Right cardiac atrium (tissue), 5 donors: ENCODE data around the gene CDV3. TPM values are rescaled to one million over a fixed set of nuclear protein-coding genes. Genes with fewer than 3 reads are reported as not detected.

Experiments
- ATAC-seq, 2 donors: fragments of 200-7000 bp; cut with Tn5 transposase; one replicate each; pipeline versions ENCODE4 v1.8.0 to v1.9.1; 2020; ENCODE audit warnings: moderate library complexity in 2 of 2, mild to moderate bottlenecking in 1 of 2
- DNase-seq, 3 donors: peaks; one replicate each; pipeline ENCODE4 v3.0.0-alpha.2; 2020
- H3K27ac ChIP-seq: one replicate; pipeline ENCODE4 v1.5.1; 2013; ENCODE audit warnings: mild to moderate bottlenecking, low read length, control low read depth, moderate library complexity
- H3K27me3 ChIP-seq: one replicate; pipeline ENCODE4 v1.6.1; 2013; ENCODE audit not compliant: control insufficient read depth, insufficient read depth
- H3K4me1 ChIP-seq: one replicate; pipeline ENCODE4 v1.6.1; 2013; ENCODE audit warnings: low read length; ENCODE audit not compliant: control insufficient read depth, insufficient read depth
- H3K4me3 ChIP-seq: one replicate; pipeline ENCODE4 v1.5.1; 2013; ENCODE audit warnings: low read length, control low read depth
- H3K9me3 ChIP-seq: one replicate; pipeline ENCODE4 v1.6.1; 2013; ENCODE audit warnings: low read length; ENCODE audit not compliant: control insufficient read depth
- WGBS: extraction: QIAGEN DNeasy Blood & Tissue Kit; methylation state at CpG from one replicate; pipeline ENCODE4 v1.1.7; 2013; 5-methylcytosine and 5-hydroxymethylcytosine counted together
- intact Hi-C, 4 donors: fragments of 100-400 bp; cut with DNase I; formaldehyde crosslinking; loops; one replicate each; pipeline versions ENCODE4 v1.11.0 to v1.14.0; 2022 to 2023
- polyA plus RNA-seq: library from polyadenylated mRNA; stranded (reverse); fragments of 200-250 nt; gene quantifications from one replicate; pipeline ENCODE4 v1.2.3, GENCODE V29; 2013
- total RNA-seq, 4 donors: library from RNA; stranded (reverse); fragmentation: NEBNext Ultra II Directional; extraction: Animal tissue kit (Norgen Biotek cat#: 25700); gene quantifications; one replicate each; pipeline ENCODE4 v1.2.1, GENCODE V29; 2021
- donor health status: healthy with polysubstance abuse.
- donor health status: DM: no; HTN: yes; CAD: no.
- donor health status: DM: no; HTN: no; CAD: no.
- donor health status: DM: no; HTN: yes; CAD: no; lungs with severe emphysema.
- donor health status: DM: yes; HTN: yes; CAD: no.

The CDV3 gene
- total and polyA plus RNA-seq, 5 donors, result 40.2 to 145 (median 116) TPM

GRCh38 chr3:133583396-133583795, 9.9 kb downstream of the CDV3 start:
- intact Hi-C loops, result no loop called here
- no peaks in the 10 kb centered on the region for H3K27me3 ChIP-seq
- no peaks in the 10 kb centered on the region for H3K9me3 ChIP-seq
- no peak for DNase-seq
- H3K27ac ChIP-seq, result no peak overlapping the region
- no peaks in the 10 kb centered on the region for H3K4me1 ChIP-seq
- no peak overlapping the region for H3K4me3 ChIP-seq
- no peak for ATAC-seq
- WGBS, result 95% methylated on average over 6 of the region's 6 CpGs

DNA sequence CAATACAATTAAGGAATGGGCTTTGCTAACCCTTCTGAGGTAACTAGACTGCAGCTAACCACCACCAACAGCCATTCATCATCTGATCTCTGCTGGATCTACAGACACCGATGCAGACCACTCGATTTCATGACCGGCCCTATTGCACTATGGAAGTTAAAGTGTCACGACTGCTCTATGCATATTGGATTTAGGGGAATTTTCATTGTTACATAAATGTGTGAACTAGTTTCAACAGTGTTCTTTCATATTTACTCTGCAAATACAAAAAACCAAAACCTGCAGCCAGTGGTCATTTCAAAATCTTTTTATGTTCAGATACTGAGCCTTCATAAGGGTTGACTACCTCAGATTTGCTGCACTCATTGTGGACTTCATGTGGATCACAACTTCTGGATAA, 14.5 kb downstream of the CDV3 start:
- Histone ChIP-seq H3K9me3 (no peaks in the 10 kb centered on the region), H3K4me3 (no peak overlapping the region), H3K27ac (no peak overlapping the region), H3K27me3 (no peaks in the 10 kb centered on the region), H3K4me1 (no peaks in the 10 kb centered on the region)
- ATAC-seq, result no peak
- DNase-seq, result no peak
- intact Hi-C loops, result no loop called here
- WGBS, result 94% methylated on average over 4 of the region's 4 CpGs

DNA sequence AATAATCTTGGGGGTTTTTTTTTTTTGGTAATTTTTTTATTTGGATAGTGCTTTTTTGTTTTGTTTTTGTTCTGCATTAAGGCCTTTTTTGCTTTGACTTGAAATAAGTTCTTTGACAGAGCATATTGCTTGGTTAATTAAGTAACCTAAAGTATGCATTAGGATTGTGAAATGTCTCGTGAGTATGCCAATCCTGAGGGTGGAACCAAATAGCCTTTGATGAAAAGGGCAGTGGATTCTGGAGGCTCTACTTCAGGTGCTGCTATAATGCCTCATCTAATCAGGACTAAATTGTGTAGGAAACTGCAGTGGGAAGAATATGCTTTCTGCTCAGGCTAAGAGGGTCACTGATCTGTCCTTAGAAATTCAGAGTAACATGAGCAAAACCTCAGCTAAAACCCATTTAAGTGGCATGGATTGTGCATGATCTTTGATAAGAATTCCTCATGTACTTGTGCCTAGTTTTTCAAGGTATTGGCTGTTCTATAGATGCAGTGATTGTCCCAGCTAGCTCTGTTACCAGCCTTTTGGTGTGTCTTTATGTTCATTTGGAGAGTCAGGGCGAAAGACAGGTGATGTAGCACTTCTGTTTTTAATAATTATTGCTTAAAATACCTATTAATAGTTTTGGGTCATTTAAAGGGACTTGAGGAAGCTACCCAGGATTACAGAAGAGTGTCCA, 15.4 kb downstream of the CDV3 start:
- Histone ChIP-seq H3K4me3 (no peak overlapping the region), H3K27me3 (no peaks in the 10 kb centered on the region), H3K27ac (no peak overlapping the region), H3K4me1 (no peaks in the 10 kb centered on the region), H3K9me3 (no peaks in the 10 kb centered on the region)
- ATAC-seq (no peak), DNase-seq (no peak)
- intact Hi-C loops, result no loop called here
- 87% methylated on average over 2 of the region's 2 CpGs for WGBS

- Histone ChIP-seq H3K27ac (no peak overlapping the region), H3K27me3 (no peaks in the 10 kb centered on the region), H3K4me3 (no peak overlapping the region), H3K4me1 (no peaks in the 10 kb centered on the region), H3K9me3 (no peaks in the 10 kb centered on the region)
- ATAC-seq (peak in 1 of 2 donors; percentile 46), DNase-seq (no peak)
- intact Hi-C loops, result no loop called here
- 57% methylated on average over 8 of the region's 8 CpGs for WGBS
Measured at GRCh38 chr3:133589503-133589902, 16.0 kb downstream of the CDV3 start.

DNA sequence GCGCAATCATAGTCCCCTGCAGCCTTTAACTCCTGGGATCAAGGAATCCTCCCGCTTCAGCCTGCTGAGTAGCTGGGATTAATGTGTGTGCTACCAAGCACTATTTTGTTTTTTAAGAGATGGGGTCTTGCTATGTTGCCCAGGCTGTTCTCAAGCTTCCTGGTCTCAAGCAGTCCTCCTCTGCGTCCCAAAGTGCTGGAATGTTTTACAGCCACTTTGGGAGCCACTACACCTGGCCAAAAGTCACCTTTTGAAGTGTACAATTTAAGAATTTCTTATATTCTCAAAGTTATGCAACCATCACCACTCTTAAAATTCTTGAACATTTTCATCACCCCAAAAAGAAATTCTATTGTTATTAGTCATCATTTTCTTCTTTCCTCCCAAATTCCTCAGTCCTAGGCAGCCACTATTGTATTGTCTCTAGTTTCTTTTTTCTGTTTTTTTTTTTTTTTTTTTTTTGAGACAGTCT, 17.8 kb downstream of the CDV3 start:
- no peak overlapping the region for H3K4me3 ChIP-seq
- no peaks in the 10 kb centered on the region for H3K4me1 ChIP-seq
- no peaks in the 10 kb centered on the region for H3K9me3 ChIP-seq
- 98% methylated on average over 3 of the region's 3 CpGs for WGBS
- ATAC-seq (peak in 1 of 2 donors; percentile 49), DNase-seq (no peak)
- intact Hi-C loops, result no loop called here
- H3K27ac ChIP-seq, result peak overlapping the region; percentile 42
- no peaks in the 10 kb centered on the region for H3K27me3 ChIP-seq

GRCh38 chr3:133592843-133593242, 19.4 kb downstream of the CDV3 start:
- no peak for DNase-seq
- intact Hi-C loops, result no loop called here
- ATAC-seq, result no peak
- H3K4me3 ChIP-seq, result no peak overlapping the region
- no peaks in the 10 kb centered on the region for H3K27me3 ChIP-seq
- 93% methylated on average over 5 of the region's 5 CpGs for WGBS
- no peaks in the 10 kb centered on the region for H3K4me1 ChIP-seq
- no peaks in the 10 kb centered on the region for H3K9me3 ChIP-seq
- H3K27ac ChIP-seq, result no peak overlapping the region

- no peak overlapping the region for H3K4me3 ChIP-seq
- DNase-seq (no peak), ATAC-seq (no peak)
- intact Hi-C loops, result no loop called here
- 93% methylated on average over 2 of the region's 2 CpGs for WGBS
- no peaks in the 10 kb centered on the region for H3K27me3 ChIP-seq
- H3K4me1 ChIP-seq, result no peaks in the 10 kb centered on the region
- H3K9me3 ChIP-seq, result no peaks in the 10 kb centered on the region
- no peak overlapping the region for H3K27ac ChIP-seq
Measured at GRCh38 chr3:133593243-133593642, 19.8 kb downstream of the CDV3 start.

- intact Hi-C loops, result no loop called here
- H3K27ac ChIP-seq, result no peak overlapping the region
- no peaks in the 10 kb centered on the region for H3K4me1 ChIP-seq
- H3K9me3 ChIP-seq, result no peaks in the 10 kb centered on the region
- no peaks in the 10 kb centered on the region for H3K27me3 ChIP-seq
- 85% methylated on average over 1 of the region's 1 CpG for WGBS
- DNase-seq (no peak), ATAC-seq (no peak)
- no peak overlapping the region for H3K4me3 ChIP-seq
Measured at GRCh38 chr3:133595341-133595740, 21.9 kb downstream of the CDV3 start.

DNA sequence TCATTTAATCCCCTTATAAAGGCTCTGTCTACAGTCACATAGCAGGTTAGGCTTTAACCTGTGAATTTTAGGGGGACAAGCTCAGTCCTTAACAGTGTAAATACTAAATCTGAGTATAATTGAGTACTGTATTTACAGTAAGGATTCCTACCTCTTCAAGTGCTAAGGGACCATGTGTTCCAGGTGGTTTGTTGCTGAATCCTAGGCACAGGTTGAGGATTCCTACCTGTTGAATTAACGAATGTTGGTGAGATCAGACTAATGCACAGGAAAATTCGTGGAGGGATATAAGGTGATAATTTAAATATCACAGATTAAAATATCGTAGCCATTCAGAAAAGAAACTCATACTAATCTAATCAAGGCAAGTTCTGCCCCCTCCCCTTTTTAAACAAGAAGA, 24.9 kb downstream of the CDV3 start:
- WGBS, result 95% methylated on average over 3 of the region's 3 CpGs

DNA sequence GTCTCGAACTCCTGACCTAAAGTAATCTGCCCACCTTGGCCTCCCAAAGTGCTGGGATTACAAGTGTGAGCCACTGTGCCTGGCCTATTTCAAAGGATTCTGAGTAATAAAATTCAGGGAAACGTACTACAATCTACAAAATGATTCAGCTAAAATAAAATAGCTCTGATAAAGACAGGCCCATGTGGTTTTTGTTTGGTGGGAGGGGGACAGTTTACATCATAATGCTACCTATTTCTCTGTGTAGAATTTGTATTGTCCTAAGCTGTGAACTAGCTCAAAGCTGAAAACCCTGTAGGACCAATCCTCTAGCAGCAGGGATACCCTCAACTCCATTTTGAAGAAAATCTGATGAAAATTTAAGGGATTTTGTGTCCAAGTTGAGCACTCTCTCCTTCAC, 25.8 kb downstream of the CDV3 start:
- no peak overlapping the region for H3K4me3 ChIP-seq
- no peak for DNase-seq
- WGBS, result 78% methylated on average over 2 of the region's 2 CpGs
- no peaks in the 10 kb centered on the region for H3K9me3 ChIP-seq
- H3K4me1 ChIP-seq, result no peaks in the 10 kb centered on the region
- intact Hi-C loops, result no loop called here
- no peak for ATAC-seq
- H3K27ac ChIP-seq, result no peak overlapping the region
- no peaks in the 10 kb centered on the region for H3K27me3 ChIP-seq

More for the DNA sequence above, 24.9 kb downstream of the CDV3 start:
- ATAC-seq, result no peak
- Histone ChIP-seq H3K4me3 (no peak overlapping the region), H3K4me1 (no peaks in the 10 kb centered on the region), H3K27ac (no peak overlapping the region), H3K27me3 (no peaks in the 10 kb centered on the region), H3K9me3 (no peaks in the 10 kb centered on the region)
- intact Hi-C loops, result no loop called here
- no peak for DNase-seq

- ATAC-seq (no peak), DNase-seq (no peak)
- no peaks in the 10 kb centered on the region for H3K9me3 ChIP-seq
- intact Hi-C loops, result no loop called here
- 97% methylated on average over 1 of the region's 1 CpG for WGBS
- no peak overlapping the region for H3K27ac ChIP-seq
- H3K27me3 ChIP-seq, result no peaks in the 10 kb centered on the region
- H3K4me1 ChIP-seq, result no peaks in the 10 kb centered on the region
- H3K4me3 ChIP-seq, result no peak overlapping the region
Measured at GRCh38 chr3:133600572-133601081, 27.1 kb downstream of the CDV3 start.

GRCh38 chr3:133606342-133606741, 32.9 kb downstream of the CDV3 start:
- H3K27me3 ChIP-seq, result no peaks in the 10 kb centered on the region
- no peak for DNase-seq
- no peaks in the 10 kb centered on the region for H3K9me3 ChIP-seq
- no peaks in the 10 kb centered on the region for H3K4me1 ChIP-seq
- 98% methylated on average over 1 of the region's 1 CpG for WGBS
- no peak overlapping the region for H3K27ac ChIP-seq
- no peak for ATAC-seq
- no peak overlapping the region for H3K4me3 ChIP-seq
- intact Hi-C loops, result no loop called here
